Stimulated activated CD8-positive, alpha-beta memory T cell treated with anti-CD3 and anti-CD28 coated beads, Interleukin-4, amount 100 ng/mL, for 24 hours (primary cell): ENCODE results near the gene ADAM17.
"Not testable (repeated sequence)": the region's sequence is repeated elsewhere in the genome, so short reads cannot be mapped to it uniquely, and the experiment has no call there.

Experiments used
- DNase-seq: peaks from one replicate; pipeline ENCODE4 v3.0.0-alpha.2; 2020; ENCODE audit warnings: low read depth

The ADAM17 gene

DNA sequence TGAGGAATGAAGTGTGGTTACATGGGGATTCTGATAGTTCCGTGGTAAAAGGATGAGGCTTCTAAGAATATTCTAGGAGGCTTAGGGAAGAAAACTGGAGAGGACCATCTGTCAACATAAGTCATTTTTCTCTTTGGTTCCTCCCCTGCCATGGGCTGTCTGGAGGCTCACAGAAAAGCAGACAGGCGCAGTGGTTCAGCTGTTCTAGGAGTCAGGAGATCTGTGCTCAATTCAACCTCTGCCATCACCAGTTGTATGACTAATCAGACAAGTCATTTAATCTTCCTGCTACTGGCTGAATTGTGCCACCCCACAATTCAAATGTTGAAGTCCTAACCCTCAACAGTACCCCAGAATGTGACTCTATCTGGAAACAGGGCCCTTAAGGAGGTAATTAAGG, 36.4 kb downstream of the ADAM17 start:
- DNase-seq = no peak

- DNase-seq = no peak
Measured at GRCh38 chr2:9518780-9519179, 36.9 kb downstream of the ADAM17 start.

DNA sequence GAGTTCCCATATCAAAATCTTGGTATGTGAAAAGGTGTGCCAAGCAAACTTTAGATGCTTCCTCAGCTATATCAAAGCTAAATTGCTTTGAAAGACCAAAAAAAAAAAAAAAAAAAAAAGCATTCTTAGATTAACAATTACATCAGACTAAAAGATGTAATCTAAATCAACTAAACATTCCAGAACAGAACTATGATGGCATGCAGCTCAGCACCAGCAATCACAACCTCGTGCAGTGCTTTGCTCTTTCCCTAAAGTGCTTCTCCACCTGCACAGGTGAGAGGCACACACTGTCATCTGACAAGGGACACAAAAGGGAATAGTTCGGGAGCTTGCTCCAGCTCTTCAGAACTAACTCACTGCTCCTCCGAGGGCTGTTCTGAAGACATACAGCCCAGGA, 37.5 kb downstream of the ADAM17 start:
- DNase-seq = no peak

GRCh38 chr2:9517118-9517782, 38.4 kb downstream of the ADAM17 start:
- no peak for DNase-seq

- DNase-seq = not testable (repeated sequence)
Measured at GRCh38 chr2:9513946-9514345, 41.7 kb downstream of the ADAM17 start.

GRCh38 chr2:9508931-9509330, 46.7 kb downstream of the ADAM17 start:
- DNase-seq = no peak

DNA sequence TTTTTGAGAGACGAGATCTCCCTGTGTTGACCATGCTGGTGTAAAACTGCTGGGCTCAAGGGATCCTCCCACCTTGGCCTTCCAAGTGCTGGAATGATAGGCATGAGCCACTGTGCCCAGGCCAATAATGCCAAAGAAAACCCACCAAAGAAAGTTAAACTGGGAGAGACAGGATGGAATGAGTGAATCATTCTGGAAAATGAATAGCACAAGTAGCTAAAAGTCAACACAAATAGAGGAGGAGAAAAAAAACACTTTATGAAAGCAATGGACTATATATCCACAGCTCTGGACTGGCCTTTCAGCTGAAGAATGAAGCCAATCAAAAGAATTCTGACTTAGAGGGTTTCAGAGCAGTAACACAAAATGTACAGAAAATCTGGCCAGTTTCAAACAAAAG, 57.4 kb downstream of the ADAM17 start:
- DNase-seq = no peak

DNA sequence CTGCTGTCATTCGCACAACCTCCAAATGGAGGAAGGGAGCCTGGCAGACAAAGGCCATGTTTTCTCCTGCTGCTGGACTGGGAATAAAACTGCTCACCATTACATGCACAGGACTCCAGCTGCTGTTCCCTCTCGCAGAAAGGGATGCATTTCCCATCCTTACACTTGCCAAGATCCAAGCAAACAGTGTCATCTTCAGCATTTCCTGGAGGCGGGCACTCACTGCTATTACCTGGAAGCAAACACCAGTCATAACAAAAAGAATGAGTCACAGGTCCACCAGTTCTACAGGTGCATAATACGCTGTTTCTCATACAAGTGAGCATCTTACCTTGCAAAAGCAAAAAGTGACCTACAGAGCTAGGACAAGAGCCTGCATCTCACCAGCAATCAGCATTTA, 58.6 kb downstream of the ADAM17 start:
- no peak for DNase-seq

DNA sequence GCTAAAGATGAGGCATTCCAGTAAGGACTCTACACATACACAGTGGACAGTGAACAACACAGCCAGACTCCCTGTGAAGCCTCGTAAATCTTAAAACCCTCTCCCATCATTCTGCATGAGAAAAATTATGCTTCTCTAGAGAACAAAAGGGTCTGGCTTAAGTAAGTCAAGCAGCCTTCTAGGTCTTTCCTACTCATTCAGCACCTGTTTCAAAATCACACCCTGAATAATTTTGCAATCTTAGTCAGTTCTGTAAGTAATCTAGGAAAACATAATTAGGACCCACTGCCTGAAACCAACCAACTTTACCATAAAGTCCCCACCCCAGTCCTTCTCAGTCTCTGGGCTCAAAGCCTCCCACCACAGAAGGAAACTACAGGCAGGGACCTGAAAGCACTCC, 61.5 kb downstream of the ADAM17 start:
- no peak for DNase-seq

DNA sequence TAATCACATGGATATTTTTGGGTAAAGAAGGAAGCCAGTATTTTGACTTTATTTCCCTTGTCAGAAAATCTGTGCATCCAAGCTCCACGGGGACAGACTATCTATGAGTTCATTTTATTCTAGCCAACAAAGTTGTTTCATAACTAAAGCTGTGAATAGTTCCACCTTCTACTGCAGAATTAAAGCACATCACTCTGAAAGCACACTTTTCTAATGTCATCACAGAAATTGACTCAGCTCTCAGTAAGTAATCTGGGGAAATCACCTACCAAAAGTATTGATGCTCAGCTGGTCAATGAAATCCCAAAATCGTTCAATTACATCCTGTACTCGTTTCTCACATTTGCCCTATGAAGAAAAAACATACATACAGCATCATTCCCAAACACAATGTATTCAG, 62.2 kb downstream of the ADAM17 start:
- no peak for DNase-seq

DNA sequence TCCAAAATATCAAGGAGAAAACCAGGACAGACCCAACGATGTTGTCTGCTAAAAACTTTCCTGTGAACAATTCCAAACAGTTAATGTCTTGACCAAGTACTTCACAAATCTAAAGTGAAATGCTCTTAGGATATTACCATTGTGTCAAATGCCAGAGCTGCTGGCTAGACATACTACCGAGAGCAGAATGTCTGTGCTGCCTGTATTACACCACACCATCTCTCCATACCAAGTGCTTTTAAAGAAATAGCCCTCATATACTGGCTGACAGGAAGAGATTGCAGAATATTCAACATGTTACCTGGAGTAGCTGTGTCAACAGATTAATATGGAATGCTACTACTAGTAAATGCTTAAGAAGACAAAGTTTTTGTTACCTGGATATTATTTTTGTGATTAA, 62.7 kb downstream of the ADAM17 start:
- DNase-seq = no peak

DNA sequence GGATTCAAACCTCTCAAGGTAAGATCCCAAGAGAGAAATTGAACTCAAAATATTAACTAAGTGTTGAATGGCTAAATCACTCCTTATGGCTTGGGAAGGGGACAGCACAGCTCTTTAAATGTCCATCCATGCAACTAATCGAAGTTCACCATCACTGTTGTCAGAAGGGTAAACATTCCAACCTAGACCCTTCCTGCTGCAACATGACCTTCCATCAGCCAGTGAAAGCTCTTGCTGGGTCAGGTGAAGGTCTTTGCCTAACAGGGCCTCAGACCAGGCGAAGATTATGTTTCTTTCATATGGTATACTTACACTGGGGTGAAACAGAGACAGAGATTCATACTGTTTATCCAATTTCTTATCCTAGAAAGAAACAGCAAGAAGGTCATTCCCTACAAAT, 64.8 kb downstream of the ADAM17 start:
- DNase-seq = no peak

DNA sequence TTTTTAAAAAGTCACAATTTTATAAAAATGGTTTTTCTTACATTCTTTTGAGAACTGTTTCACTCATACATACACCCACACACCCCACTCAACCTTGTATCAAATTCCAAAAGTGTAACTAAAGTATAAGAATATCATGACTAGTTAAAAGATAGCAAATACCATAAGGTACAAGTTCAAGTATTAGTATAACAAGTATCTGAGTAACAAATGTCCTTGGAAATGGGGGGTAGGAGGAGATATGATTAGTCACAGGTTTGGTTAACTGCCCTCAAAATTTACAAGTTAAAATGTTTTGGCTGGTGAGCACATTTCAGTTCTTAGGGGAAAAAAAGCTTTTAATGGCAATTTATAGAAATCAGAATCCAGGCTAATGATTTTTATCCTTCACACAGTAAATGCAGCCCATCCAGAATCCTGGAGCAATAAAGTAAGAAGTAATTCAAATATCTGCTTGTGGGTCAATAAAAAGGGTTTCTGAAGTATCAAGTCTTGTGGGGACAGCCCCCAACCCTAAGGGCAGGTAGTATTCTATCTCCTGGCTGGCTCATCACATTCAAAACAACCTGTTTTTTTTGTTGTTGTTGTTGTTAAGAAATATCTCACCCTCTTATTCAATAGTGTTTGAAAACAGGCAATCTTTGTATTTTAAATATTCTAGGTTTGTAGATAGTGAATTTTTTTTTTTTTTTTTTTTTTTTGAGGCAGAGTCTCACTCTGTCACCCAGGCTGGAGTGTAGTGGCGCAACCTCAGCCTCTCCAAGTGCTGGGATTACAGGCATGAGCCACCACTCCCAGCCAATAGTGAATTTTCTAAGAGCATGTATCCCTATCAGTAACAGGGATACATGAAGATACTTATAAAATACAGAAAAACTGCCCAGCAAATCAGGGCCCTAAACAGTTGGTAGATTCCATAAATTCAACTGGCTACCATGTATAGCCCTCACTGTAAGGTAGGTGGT, 66.8 kb downstream of the ADAM17 start:
- no peak for DNase-seq

GRCh38 chr2:9484533-9484932, 71.1 kb downstream of the ADAM17 start:
- DNase-seq = no peak

- no peak for DNase-seq
Measured at GRCh38 chr2:9483107-9483506, 72.5 kb downstream of the ADAM17 start.

DNA sequence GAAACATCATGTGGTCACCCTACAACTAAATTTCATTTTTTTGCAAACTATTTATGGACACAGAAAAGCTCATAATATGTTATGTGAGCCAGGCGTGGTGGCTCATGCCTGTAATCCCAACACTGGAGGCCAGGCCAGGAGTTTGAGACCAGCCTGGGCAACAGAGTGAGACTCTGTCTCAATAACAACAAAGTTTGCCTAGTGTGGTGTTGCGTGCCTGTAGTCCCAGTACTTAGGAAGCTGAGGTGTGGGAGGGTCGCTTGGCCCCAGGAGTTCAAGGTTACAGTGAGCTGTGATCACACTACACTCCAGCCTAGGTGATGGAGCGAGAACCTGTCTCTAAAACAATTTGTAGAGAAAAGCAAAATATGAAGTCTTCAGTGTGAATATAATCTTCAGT, 75.5 kb downstream of the ADAM17 start:
- DNase-seq = no peak

DNA sequence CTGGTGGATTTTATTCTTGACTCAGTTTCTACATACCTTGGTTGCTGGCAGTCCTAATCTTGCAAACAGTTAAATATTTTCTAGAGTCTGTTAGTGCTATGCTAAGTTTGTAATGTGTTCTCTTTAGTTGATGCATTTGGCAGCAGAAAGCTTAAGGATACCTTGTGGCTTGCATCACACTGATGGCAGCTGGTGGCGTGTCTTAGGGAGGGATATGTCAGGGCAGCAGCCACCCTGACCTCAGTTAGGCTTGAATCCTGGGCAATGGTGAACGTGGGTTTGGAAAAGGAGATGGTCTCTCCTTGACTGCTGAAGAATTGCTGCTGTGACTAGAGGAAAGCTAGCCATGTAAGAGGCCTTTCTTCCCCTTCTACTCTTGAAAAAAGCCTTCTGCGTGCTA, 77.1 kb downstream of the ADAM17 start:
- DNase-seq = no peak

DNA sequence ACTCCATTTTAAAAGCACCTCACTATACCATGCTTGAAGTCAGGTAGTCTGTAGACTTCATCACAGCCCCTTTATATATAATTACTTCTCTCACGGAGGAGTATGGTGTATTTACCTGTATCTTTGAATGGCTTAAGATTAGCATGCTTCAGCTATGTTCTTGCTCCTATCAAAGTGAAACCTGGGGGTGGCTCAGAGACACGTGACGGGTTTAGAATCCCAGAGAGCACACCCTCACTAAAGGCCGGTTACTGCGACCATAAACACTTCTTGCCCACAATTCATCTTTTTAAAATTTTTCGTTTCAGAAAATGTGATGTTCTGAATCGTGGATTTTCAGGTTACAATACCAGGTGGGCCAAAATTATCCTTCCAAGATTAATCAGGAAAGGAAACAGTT, 77.7 kb downstream of the ADAM17 start:
- no peak for DNase-seq

- DNase-seq = peak; percentile 68
Measured at GRCh38 chr2:9474361-9475057, 81.1 kb downstream of the ADAM17 start, which contains the start of gene IAH1. IAH1 (plus strand) TSS chr2:9474551; CDS start chr2:9474567, 16 bp downstream.

GRCh38 chr2:9473985-9474360, 81.7 kb downstream of the ADAM17 start:
- DNase-seq = peak; percentile 46

DNA sequence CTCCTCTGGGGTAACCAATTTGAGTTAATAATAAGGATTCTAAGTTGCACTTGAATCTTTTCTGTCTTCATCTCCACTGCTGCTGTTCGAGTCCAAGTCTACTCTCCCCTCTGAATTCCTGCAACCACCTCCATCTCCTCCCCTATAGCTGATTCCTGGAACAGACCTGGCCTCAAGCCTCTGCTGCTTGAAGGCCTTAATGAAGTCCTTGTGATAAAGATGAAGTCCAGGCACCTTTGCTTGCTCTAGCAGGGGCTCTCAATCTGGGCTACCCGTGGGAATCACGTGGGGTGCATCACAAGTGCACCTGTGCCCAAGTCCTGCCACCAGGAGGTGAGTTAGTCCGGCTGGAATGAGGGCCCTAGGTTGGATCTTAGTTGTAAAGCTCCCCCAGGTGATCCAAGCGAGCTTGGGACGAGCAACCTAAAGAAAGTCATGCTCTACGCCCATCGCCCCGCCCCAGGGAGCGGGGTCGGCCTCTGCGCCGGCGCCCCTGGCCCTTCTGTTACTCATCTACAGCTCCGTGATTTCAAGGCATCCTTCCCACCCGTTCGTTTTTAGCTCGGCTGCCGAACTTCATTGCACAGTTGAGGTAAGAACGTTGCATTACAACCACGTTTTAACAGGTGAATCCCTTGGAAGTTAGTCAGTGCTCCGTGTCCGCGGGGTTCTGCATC, 82.2 kb downstream of the ADAM17 start:
- DNase-seq = no peak

DNA sequence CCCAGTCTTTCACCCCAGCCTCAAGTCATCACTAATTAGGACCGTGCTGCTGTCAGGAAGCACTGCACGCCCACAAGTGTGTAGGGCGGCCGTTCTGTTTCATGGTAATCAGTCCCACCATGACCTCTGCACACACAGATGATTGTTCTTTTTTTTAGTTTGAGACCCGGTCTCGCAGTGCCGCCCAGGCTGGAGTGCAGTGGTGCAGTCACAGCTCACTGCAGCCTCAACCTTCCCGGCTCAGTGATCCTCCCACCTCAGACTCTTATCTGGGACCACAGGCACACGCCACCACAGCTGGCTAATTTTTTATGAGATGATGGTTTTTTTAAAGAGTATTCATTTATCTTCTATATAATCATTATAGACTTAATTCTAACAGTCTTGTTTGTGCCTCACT, 83.1 kb downstream of the ADAM17 start:
- DNase-seq = no peak
